ENCODE measurements around the gene PRKAR2B. TPM values are rescaled to one million over a fixed set of nuclear protein-coding genes. Genes with fewer than 3 reads are reported as not detected.

PRKAR2B gene
- total RNA-seq, 1 donor from 2014 or later: 14.6 TPM

GRCh38 chr7:107065929-107066247 is 21.4 kb downstream of the PRKAR2B start:
- DNase-seq: no peak
- H3K36me3 Mint-ChIP-seq (ENCODE audit: unreplicated experiment): no peaks in the 10 kb centered on the region
- H3K4me1 Mint-ChIP-seq (ENCODE audit: low read depth, unreplicated experiment): peaks cover 9% of the 10 kb centered on the region
- no peaks in the 10 kb centered on the region for H3K9me3 Mint-ChIP-seq (ENCODE audit: unreplicated experiment)
- no peak for TF ChIP-seq CTCF (IDR thresholded peaks at IDR 0.05; ENCODE audit: partially characterized antibody, unreplicated experiment)
- no peaks in the 10 kb centered on the region for H3K27me3 Mint-ChIP-seq (ENCODE audit: unreplicated experiment)
- H3K4me3 Mint-ChIP-seq (ENCODE audit: unreplicated experiment): no peak overlapping the region
- H3K27ac Mint-ChIP-seq (ENCODE audit: unreplicated experiment): no peak overlapping the region

- H3K4me3 Mint-ChIP-seq (ENCODE audit: unreplicated experiment): no peak overlapping the region
- H3K36me3 Mint-ChIP-seq (ENCODE audit: unreplicated experiment): no peaks in the 10 kb centered on the region
- no peaks in the 10 kb centered on the region for H3K27me3 Mint-ChIP-seq (ENCODE audit: unreplicated experiment)
- H3K4me1 Mint-ChIP-seq (ENCODE audit: low read depth, unreplicated experiment): peaks cover 10% of the 10 kb centered on the region
- no peaks in the 10 kb centered on the region for H3K9me3 Mint-ChIP-seq (ENCODE audit: unreplicated experiment)
- TF ChIP-seq CTCF (IDR thresholded peaks at IDR 0.05; ENCODE audit: partially characterized antibody, unreplicated experiment): no peak
- no peak overlapping the region for H3K27ac Mint-ChIP-seq (ENCODE audit: unreplicated experiment)
- DNase-seq: no peak
These were observed 23.7 kb downstream of the PRKAR2B start for GRCh38 chr7:107068156-107068555.

GRCh38 chr7:107069457-107069856 is 25.0 kb downstream of the PRKAR2B start:
- peak; percentile 34 for DNase-seq
- Mint-ChIP-seq H3K27me3 (ENCODE audit: unreplicated experiment) (no peaks in the 10 kb centered on the region), H3K9me3 (ENCODE audit: unreplicated experiment) (no peaks in the 10 kb centered on the region), H3K36me3 (ENCODE audit: unreplicated experiment) (no peaks in the 10 kb centered on the region), H3K4me3 (ENCODE audit: unreplicated experiment) (peak overlapping the region; percentile 25), H3K27ac (ENCODE audit: unreplicated experiment) (peak overlapping the region; percentile 67), H3K4me1 (ENCODE audit: low read depth, unreplicated experiment) (peaks cover 10% of the 10 kb centered on the region)
- TF ChIP-seq CTCF (IDR thresholded peaks at IDR 0.05; ENCODE audit: partially characterized antibody, unreplicated experiment): no peak

GRCh38 chr7:107070710-107071109 is 26.2 kb downstream of the PRKAR2B start:
- peaks cover 10% of the 10 kb centered on the region for H3K4me1 Mint-ChIP-seq (ENCODE audit: low read depth, unreplicated experiment)
- no peaks in the 10 kb centered on the region for H3K9me3 Mint-ChIP-seq (ENCODE audit: unreplicated experiment)
- no peaks in the 10 kb centered on the region for H3K27me3 Mint-ChIP-seq (ENCODE audit: unreplicated experiment)
- no peaks in the 10 kb centered on the region for H3K36me3 Mint-ChIP-seq (ENCODE audit: unreplicated experiment)
- H3K27ac Mint-ChIP-seq (ENCODE audit: unreplicated experiment): peak overlapping the region; percentile 40
- H3K4me3 Mint-ChIP-seq (ENCODE audit: unreplicated experiment): no peak overlapping the region
- no peak for DNase-seq
- TF ChIP-seq CTCF (IDR thresholded peaks at IDR 0.05; ENCODE audit: partially characterized antibody, unreplicated experiment): no peak

GRCh38 chr7:107071129-107071528 is 26.6 kb downstream of the PRKAR2B start:
- H3K27ac Mint-ChIP-seq (ENCODE audit: unreplicated experiment): peak overlapping the region; percentile 8
- H3K9me3 Mint-ChIP-seq (ENCODE audit: unreplicated experiment): no peaks in the 10 kb centered on the region
- no peak overlapping the region for H3K4me3 Mint-ChIP-seq (ENCODE audit: unreplicated experiment)
- TF ChIP-seq CTCF (IDR thresholded peaks at IDR 0.05; ENCODE audit: partially characterized antibody, unreplicated experiment): no peak
- DNase-seq: no peak
- H3K4me1 Mint-ChIP-seq (ENCODE audit: low read depth, unreplicated experiment): peaks cover 12% of the 10 kb centered on the region
- H3K27me3 Mint-ChIP-seq (ENCODE audit: unreplicated experiment): no peaks in the 10 kb centered on the region
- no peaks in the 10 kb centered on the region for H3K36me3 Mint-ChIP-seq (ENCODE audit: unreplicated experiment)
